Measurements from ENCODE around the gene DIAPH2. TPM values are rescaled to one million over a fixed set of nuclear protein-coding genes. Genes with fewer than 3 reads are reported as not detected.

The DIAPH2 gene
- total RNA-seq, 2 donors from 2014 or later, result 21.5 to 51.8 TPM

GRCh38 chrX:97527725-97528124 is 843.1 kb downstream of the DIAPH2 start:
- H3K4me1 ChIP-seq (ENCODE audit: control insufficient read depth, insufficient read depth, low read length), result no peaks in the 10 kb centered on the region
- Mint-ChIP-seq H3K4me1 (peaks cover 13% of the 10 kb centered on the region), H3K9me3 (peaks cover 29% of the 10 kb centered on the region), H3K4me3 (no peak overlapping the region), H3K27me3 (ENCODE audit: insufficient read depth) (no peaks in the 10 kb centered on the region), H3K27ac (no peak overlapping the region), H3K36me3 (ENCODE audit: low read depth) (peaks cover 45% of the 10 kb centered on the region)
- H3K36me3 ChIP-seq (ENCODE audit: control insufficient read depth, insufficient read depth, low read length), result no peaks in the 10 kb centered on the region
- no peak overlapping the region for H3K9ac ChIP-seq (ENCODE audit: extremely low read depth, low read length, poor library complexity, severe bottlenecking)
- DNase-seq, result no peak
- TF ChIP-seq CTCF (conservative IDR thresholded peaks at IDR 0.05), result no peak
- H3K4me3 ChIP-seq (ENCODE audit: low read length), result no peak overlapping the region
- no peaks in the 10 kb centered on the region for H3K27me3 ChIP-seq (ENCODE audit: control insufficient read depth, insufficient read depth, low read length, poor library complexity, severe bottlenecking)
- peaks cover 17% of the 10 kb centered on the region for H3K9me3 ChIP-seq (ENCODE audit: control insufficient read depth, low read length)
- H3K27ac ChIP-seq (ENCODE audit: low read depth, low read length), result no peak overlapping the region
- 94 to 100% methylated on average over 1 of the region's 1 CpG for WGBS, 2 experiments (ENCODE audit: insufficient coverage in 1 of 2, insufficient read length in 1 of 2)

GRCh38 chrX:97529536-97530200 is 845.0 kb downstream of the DIAPH2 start:
- Histone ChIP-seq H3K4me3 (ENCODE audit: low read length) (no peak overlapping the region), H3K9me3 (ENCODE audit: control insufficient read depth, low read length) (peaks cover 17% of the 10 kb centered on the region), H3K27ac (ENCODE audit: low read depth, low read length) (no peak overlapping the region), H3K9ac (ENCODE audit: extremely low read depth, low read length, poor library complexity, severe bottlenecking) (no peak overlapping the region), H3K36me3 (ENCODE audit: control insufficient read depth, insufficient read depth, low read length) (no peaks in the 10 kb centered on the region), H3K4me1 (ENCODE audit: control insufficient read depth, insufficient read depth, low read length) (no peaks in the 10 kb centered on the region), H3K27me3 (ENCODE audit: control insufficient read depth, insufficient read depth, low read length, poor library complexity, severe bottlenecking) (no peaks in the 10 kb centered on the region)
- no peak overlapping the region for H3K4me3 Mint-ChIP-seq
- DNase-seq, result no peak
- peaks cover 29% of the 10 kb centered on the region for H3K9me3 Mint-ChIP-seq
- H3K36me3 Mint-ChIP-seq (ENCODE audit: low read depth), result peaks cover 45% of the 10 kb centered on the region
- TF ChIP-seq CTCF (conservative IDR thresholded peaks at IDR 0.05), result no peak
- H3K4me1 Mint-ChIP-seq, result peaks cover 8% of the 10 kb centered on the region
- no peak overlapping the region for H3K27ac Mint-ChIP-seq
- WGBS, 2 experiments (ENCODE audit: insufficient coverage in 1 of 2, insufficient read length in 1 of 2), result no CpG with 5 or more reads among the region's 1 CpG
- H3K27me3 Mint-ChIP-seq (ENCODE audit: insufficient read depth), result no peaks in the 10 kb centered on the region

- H3K27ac Mint-ChIP-seq, result no peak overlapping the region
- no peaks in the 10 kb centered on the region for H3K27me3 ChIP-seq (ENCODE audit: control insufficient read depth, insufficient read depth, low read length, poor library complexity, severe bottlenecking)
- no peaks in the 10 kb centered on the region for H3K4me1 Mint-ChIP-seq
- H3K9me3 Mint-ChIP-seq, result peaks cover 29% of the 10 kb centered on the region
- H3K9me3 ChIP-seq (ENCODE audit: control insufficient read depth, low read length), result peaks cover 17% of the 10 kb centered on the region
- no peaks in the 10 kb centered on the region for H3K36me3 ChIP-seq (ENCODE audit: control insufficient read depth, insufficient read depth, low read length)
- 100% methylated on average over 1 of the region's 3 CpGs; no CpG with 5 or more reads in 1 of the 2 experiments for WGBS, 2 experiments (ENCODE audit: insufficient coverage in 1 of 2, insufficient read length in 1 of 2)
- no peak for TF ChIP-seq CTCF (conservative IDR thresholded peaks at IDR 0.05)
- H3K9ac ChIP-seq (ENCODE audit: extremely low read depth, low read length, poor library complexity, severe bottlenecking), result no peak overlapping the region
- H3K27me3 Mint-ChIP-seq (ENCODE audit: insufficient read depth), result no peaks in the 10 kb centered on the region
- no peaks in the 10 kb centered on the region for H3K4me1 ChIP-seq (ENCODE audit: control insufficient read depth, insufficient read depth, low read length)
- no peak overlapping the region for H3K4me3 Mint-ChIP-seq
- no peak overlapping the region for H3K4me3 ChIP-seq (ENCODE audit: low read length)
- peaks cover 38% of the 10 kb centered on the region for H3K36me3 Mint-ChIP-seq (ENCODE audit: low read depth)
- no peak for DNase-seq
- H3K27ac ChIP-seq (ENCODE audit: low read depth, low read length), result no peak overlapping the region
These were observed 847.2 kb downstream of the DIAPH2 start for GRCh38 chrX:97531825-97532224.
